GM18868 (cell line): ENCODE results near the gene IFNAR1.
"Not testable (repeated sequence)": the region's sequence is repeated elsewhere in the genome, so short reads cannot be mapped to it uniquely, and the experiment has no call there.

ENCODE experiments used
- ATAC-seq: cut with Tn5 transposase; IDR thresholded peaks from one replicate; pipeline ENCODE4 v1.9.1; 2021; ENCODE audit warnings: mild to moderate bottlenecking, moderate library complexity; ENCODE audit not compliant: unreplicated experiment

IFNAR1 gene

DNA sequence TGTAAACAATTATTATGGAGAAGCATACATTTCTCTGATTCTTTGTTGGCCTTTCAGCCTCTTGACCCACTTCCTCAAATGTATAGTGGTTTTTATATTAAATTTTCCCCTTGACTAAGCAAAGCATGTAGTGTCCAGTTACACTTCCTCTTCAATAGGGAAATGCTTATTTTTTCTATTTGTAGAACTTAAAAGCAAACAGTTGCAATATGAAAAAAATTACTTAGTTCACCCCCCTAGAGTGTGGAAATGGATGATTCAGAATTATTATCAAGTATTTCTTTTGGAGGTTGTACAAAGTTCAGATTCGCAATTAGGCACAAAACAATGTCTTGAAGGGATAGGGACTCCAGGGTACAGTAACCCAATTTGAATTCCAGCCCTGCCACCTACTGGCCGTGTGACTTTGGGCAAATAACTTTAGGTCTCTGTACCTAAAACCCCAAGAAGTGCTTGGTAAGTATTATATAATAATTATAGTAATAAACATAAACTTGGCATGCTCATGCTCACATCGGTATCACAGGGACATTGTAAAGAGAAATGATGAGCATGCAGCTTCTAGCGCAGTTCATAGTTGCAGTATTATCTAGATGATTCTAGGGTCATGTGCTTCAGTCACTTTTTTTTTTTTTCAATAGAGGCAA, 49.8 kb downstream of the IFNAR1 start:
- peak; percentile 72 for ATAC-seq

GRCh38 chr21:33375101-33375644, 50.4 kb downstream of the IFNAR1 start:
- no peak for ATAC-seq

- no peak for ATAC-seq
Observed at GRCh38 chr21:33377221-33377920, 52.6 kb downstream of the IFNAR1 start.

- no peak for ATAC-seq
Observed at GRCh38 chr21:33378081-33378480, 53.3 kb downstream of the IFNAR1 start.

DNA sequence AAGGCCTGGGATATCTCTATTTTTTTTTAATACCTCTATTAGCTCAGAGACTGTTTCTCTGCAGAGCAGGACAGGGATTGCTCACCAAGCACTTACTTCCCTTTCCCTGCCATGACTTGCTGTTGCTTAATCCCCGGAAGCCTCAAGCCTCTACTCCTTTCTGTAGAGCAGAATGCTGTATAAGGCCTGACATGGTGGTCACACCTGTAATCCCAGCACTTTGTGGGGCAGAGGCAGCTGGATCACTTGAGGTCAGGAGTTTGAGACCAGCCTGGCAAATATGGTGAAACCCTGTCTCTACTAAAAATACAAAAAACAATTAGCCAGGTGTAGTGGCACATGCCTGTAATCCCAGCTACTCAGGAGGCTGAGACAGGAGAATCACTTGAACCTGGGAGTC, 55.2 kb downstream of the IFNAR1 start:
- not testable (repeated sequence) for ATAC-seq

GRCh38 chr21:33380483-33380998, 55.8 kb downstream of the IFNAR1 start:
- ATAC-seq = peak; percentile 54

- ATAC-seq = not testable (repeated sequence)
Observed at GRCh38 chr21:33381381-33381780, 56.6 kb downstream of the IFNAR1 start.

GRCh38 chr21:33383056-33383888, 58.5 kb downstream of the IFNAR1 start:
- ATAC-seq = peak; percentile 82

DNA sequence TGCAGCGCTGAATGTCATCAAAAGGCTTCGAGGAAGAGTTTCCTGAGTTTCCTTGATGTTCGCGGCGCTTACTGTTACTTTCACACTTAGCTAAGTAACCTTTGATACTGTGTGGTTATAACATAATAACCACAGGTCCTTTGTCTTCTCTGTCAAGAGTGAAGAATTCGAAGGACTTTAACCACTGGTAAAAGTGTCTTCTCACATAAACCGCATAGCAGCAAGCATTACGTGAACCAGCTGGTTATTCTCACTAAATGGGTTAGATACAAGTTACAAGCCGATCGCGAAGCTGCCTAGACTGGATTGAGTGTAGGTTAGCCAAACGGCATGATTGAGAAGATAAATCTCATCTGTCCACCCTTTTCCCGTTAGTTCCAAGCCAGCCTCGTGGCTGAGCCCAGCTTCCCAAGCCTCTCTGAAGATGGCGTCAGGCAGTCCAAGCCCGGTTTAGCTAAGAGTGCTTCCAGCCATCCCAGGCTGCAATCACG, 60.1 kb downstream of the IFNAR1 start:
- ATAC-seq = no peak

GRCh38 chr21:33386222-33386784, 61.5 kb downstream of the IFNAR1 start:
- ATAC-seq = no peak

DNA sequence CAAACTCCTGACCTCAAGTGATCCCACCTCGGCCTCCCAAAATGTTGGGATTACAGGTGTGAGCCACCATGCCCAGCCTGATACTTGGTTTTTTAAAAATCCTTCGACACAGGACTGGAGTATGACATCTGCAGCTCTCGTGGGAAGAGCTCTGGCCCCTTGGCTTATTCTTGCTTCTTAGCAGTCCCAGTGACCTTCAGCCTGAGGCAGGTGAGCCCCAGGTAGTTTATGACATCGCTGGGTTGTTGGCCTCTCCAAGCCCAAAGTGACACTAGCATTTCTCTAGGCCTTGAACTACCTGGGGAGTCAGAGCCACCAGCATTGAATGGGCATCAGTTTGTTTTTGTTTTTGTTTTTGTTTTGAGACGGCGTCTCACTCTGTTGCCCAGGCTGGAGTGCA, 62.5 kb downstream of the IFNAR1 start:
- ATAC-seq = no peak

DNA sequence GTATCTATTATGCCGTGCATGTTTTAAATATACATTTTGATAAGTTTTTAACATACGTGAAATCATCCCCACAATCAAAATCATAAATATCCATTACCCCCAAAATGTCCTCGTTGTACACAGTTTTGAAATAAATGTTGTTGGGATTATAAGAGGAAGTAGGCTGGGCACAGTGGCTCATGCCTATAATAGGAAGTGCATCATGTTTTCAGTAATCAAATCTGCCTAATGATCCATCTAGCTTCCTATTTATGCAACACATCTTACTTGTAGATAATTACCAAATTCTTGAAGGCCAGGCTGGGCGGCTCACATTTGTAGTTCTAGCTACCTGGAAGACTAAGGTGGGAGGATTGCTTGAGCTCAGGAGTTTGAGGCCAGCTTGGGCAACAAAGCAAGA, 63.4 kb downstream of the IFNAR1 start:
- no peak for ATAC-seq

DNA sequence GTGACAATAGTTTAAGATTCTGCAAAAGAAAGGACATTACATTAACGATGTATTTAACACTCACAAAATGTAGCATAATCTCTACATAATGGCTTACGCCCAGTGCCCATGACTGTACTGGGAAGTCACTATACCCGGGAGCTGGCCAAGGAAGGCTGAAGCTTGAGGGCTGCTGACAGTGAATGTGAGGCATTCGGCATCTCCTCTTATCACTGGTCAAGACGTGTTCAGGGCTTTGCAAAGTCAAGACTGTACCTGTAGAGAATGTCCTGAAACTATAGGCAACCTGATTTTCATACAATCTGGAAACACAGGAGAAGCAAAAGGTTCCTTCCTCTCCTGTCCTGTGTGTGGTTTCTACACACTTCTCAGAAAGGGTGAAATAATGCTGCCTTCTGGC, 65.7 kb downstream of the IFNAR1 start:
- no peak for ATAC-seq

DNA sequence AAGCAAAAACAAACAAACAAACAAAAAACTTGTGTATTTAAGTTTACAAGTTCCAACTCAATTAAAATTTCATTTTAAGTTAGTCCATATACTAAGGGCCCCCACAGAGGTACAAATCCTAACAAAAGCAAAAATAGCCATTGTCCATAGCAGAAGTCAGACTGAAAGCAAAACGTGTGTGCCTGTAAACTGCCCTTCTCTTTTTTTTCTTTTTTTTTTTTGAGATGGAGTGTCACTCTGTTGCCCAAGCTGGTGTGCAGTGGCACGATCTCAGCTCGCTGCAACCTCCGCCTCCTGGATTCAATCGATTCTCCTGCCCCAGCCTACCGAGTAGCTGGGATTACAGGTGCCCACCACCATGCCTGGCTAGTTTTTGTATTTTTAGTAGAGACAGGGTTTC, 66.9 kb downstream of the IFNAR1 start:
- ATAC-seq = no peak

DNA sequence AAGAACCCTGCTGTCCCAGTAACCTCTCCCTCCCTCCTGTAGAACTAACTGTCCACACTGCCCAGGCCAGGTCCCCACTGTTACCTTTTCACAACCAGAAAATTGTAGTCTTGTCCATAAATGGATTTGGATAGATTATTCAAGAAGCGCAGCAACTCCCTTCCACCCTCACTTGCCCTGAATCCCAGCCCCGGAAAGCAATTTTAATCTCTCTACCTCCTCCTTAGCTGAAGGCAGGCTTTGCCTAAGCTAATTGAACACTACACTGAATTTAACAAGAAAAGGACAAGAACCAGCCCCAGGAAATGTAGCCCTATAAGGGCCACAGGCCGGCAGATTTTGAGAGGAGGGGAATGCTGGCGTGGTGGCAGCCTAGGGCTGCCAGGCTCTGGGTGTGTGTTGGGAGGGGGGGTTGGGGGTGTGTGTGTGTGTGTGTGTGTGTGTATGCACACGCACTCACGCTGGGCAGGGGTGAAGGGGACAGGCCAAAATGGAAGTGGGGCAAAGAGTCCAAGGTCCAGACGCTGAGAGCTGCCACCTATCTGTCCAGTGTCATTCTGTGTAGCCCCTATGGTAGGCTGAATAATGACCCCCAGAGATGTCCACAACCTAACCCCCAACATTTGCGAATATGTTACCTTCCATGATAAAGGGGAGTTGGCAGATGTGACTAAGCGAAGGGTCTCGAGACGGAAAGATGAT, 67.7 kb downstream of the IFNAR1 start:
- no peak for ATAC-seq

DNA sequence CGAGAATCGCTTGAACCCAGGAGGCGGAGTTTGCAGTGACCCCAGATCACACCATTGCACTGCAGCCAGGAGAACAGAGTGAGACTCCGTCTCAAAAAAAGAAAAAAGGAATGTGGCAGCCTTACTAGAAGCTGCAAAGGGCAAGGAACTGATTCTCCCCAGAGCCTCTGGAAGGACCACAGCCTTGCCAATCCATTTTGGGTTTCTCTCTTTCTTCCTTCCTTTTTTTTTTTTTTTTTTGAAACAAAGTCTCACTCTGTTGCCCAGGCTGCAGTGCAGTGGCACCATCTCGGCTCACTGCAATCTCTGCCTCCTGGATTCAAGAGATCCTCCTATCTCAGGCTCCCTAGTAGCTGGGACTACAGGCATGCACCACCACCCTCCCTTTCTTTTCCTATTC, 68.6 kb downstream of the IFNAR1 start:
- ATAC-seq = no peak

DNA sequence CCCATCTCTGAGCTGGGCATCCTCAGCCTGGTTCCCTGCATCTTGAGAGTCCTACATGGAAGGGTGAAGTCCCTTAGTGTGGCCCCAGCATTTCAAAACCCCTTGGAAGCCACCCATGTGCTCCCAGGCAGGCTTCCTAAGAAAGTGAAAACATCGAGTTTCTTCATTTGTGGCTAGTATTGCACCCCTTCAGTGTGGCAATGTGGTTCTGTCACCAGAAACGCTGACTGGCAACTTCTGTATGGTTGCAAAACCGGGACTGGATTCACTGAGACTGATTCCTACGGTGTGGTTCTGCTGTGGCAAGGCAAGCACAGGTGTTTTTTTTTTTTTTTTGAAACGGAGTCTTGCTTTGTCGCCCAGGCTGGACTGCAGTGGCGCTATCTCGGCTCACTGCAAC, 69.5 kb downstream of the IFNAR1 start:
- ATAC-seq = no peak

GRCh38 chr21:33395891-33396331, 71.1 kb downstream of the IFNAR1 start:
- ATAC-seq = no peak

- no peak for ATAC-seq
Observed at GRCh38 chr21:33396436-33396835, 71.7 kb downstream of the IFNAR1 start.

- no peak for ATAC-seq
Observed at GRCh38 chr21:33396951-33397350, 72.2 kb downstream of the IFNAR1 start.
